H9 (cell line): ENCODE measurements around the gene LRRC14B. TPM values are rescaled to one million over a fixed set of nuclear protein-coding genes. Genes with fewer than 3 reads are reported as not detected.
A peak's percentile ranks its signal among the peaks of the same experiment; 100 is the strongest.

ENCODE experiments used
- DNase-seq: peaks from one replicate; pipeline ENCODE4 v3.0.0-alpha.2; 2017
- H2AFZ ChIP-seq: one replicate; pipeline ENCODE4 v1.6.1; 2013; ENCODE audit warnings: mild to moderate bottlenecking, low read length, control low read depth, moderate library complexity
- H2AK5ac ChIP-seq: 2 replicates; pipeline ENCODE4 v1.6.1; 2013; ENCODE audit warnings: low read length, control low read depth, mixed read lengths; ENCODE audit not compliant: insufficient read length
- H2BK120ac ChIP-seq: one replicate; pipeline ENCODE4 v1.6.1; 2013; ENCODE audit warnings: low read depth, mild to moderate bottlenecking, low read length, control low read depth, inconsistent platforms; ENCODE audit not compliant: poor library complexity, severe bottlenecking
- H2BK12ac ChIP-seq: 2 replicates; pipeline ENCODE4 v1.6.1; 2013; ENCODE audit warnings: low read length, control low read depth, mixed read lengths, low read depth; ENCODE audit not compliant: insufficient read length
- H2BK15ac ChIP-seq: 2 replicates; pipeline ENCODE4 v1.6.1; 2013; ENCODE audit warnings: low read depth, low read length, control low read depth
- H2BK20ac ChIP-seq: one replicate; pipeline ENCODE4 v1.6.1; 2013; ENCODE audit warnings: low read depth, mild to moderate bottlenecking, low read length, control low read depth, inconsistent platforms; ENCODE audit not compliant: poor library complexity, severe bottlenecking
- H2BK5ac ChIP-seq: 2 replicates; pipeline ENCODE4 v1.6.1; 2013; ENCODE audit warnings: low read length, control low read depth, mixed read lengths; ENCODE audit not compliant: insufficient read length
- H3K14ac ChIP-seq: 2 replicates; pipeline ENCODE4 v1.6.1; 2013; ENCODE audit warnings: low read length, control low read depth; ENCODE audit not compliant: insufficient read depth
- H3K18ac ChIP-seq: 2 replicates; pipeline ENCODE4 v1.6.1; 2013; ENCODE audit warnings: low read depth, mild to moderate bottlenecking, mixed read lengths, low read length, control low read depth; ENCODE audit not compliant: insufficient read length
- H3K23ac ChIP-seq: 2 replicates; pipeline ENCODE4 v1.6.1; 2013; ENCODE audit warnings: low read length, control low read depth, mixed read lengths, low read depth; ENCODE audit not compliant: insufficient read length
- H3K23me2 ChIP-seq: 2 replicates; pipeline ENCODE4 v1.6.1; 2013; ENCODE audit warnings: low read depth, mild to moderate bottlenecking, mixed read lengths, low read length, control low read depth; ENCODE audit not compliant: insufficient read length, poor library complexity, severe bottlenecking
- H3K27ac ChIP-seq: 2 replicates; pipeline ENCODE4 v1.5.1; 2013; ENCODE audit warnings: low read length, control low read depth, mixed read lengths, low read depth; ENCODE audit not compliant: insufficient read length
- H3K27me3 ChIP-seq: 2 replicates; pipeline ENCODE4 v1.6.1; 2013; ENCODE audit warnings: low read length, control low read depth, inconsistent platforms; ENCODE audit not compliant: insufficient read depth
- H3K4ac ChIP-seq: 2 replicates; pipeline ENCODE4 v1.6.1; 2013; ENCODE audit warnings: low read depth, mild to moderate bottlenecking, control low read depth, inconsistent platforms, low read length, moderate library complexity
- H3K4me1 ChIP-seq: 2 replicates; pipeline ENCODE4 v1.6.1; 2013; ENCODE audit warnings: low read length, control low read depth, inconsistent platforms; ENCODE audit not compliant: insufficient read depth
- H3K4me2 ChIP-seq: 2 replicates; pipeline ENCODE4 v1.6.1; 2013; ENCODE audit warnings: low read length, control low read depth, mixed read lengths; ENCODE audit not compliant: insufficient read length, insufficient read depth
- H3K56ac ChIP-seq: 2 replicates; pipeline ENCODE4 v1.6.1; 2013; ENCODE audit warnings: low read depth, mild to moderate bottlenecking, mixed read lengths, low read length, control low read depth; ENCODE audit not compliant: insufficient read length
- H3K79me1 ChIP-seq: 2 replicates; pipeline ENCODE4 v1.6.1; 2013; ENCODE audit warnings: low read depth, mild to moderate bottlenecking, moderate library complexity, low read length, control low read depth, inconsistent platforms; ENCODE audit not compliant: insufficient read depth, poor library complexity, severe bottlenecking
- H3K79me2 ChIP-seq: 2 replicates; pipeline ENCODE4 v1.6.1; 2013; ENCODE audit warnings: low read length, control low read depth, inconsistent platforms; ENCODE audit not compliant: insufficient read depth
- H3K9ac ChIP-seq: 2 replicates; pipeline ENCODE4 v1.6.1; 2013; ENCODE audit warnings: low read length, control low read depth, mixed read lengths; ENCODE audit not compliant: insufficient read length; ENCODE audit errors: extremely low read depth
- H3K9me3 ChIP-seq: one replicate; pipeline ENCODE4 v1.6.1; 2013; ENCODE audit warnings: low read depth, low read length, inconsistent platforms; ENCODE audit not compliant: control insufficient read depth
- H3T11ph ChIP-seq: one replicate; pipeline ENCODE4 v1.6.1; 2013; ENCODE audit warnings: mild to moderate bottlenecking, low read length, control low read depth, inconsistent platforms
- H4K20me1 ChIP-seq: one replicate; pipeline ENCODE4 v1.6.1; 2013; ENCODE audit not compliant: control insufficient read depth, insufficient read length, insufficient read depth
- H4K5ac ChIP-seq: 2 replicates; pipeline ENCODE4 v1.6.1; 2013; ENCODE audit warnings: low read depth, mild to moderate bottlenecking, mixed read lengths, low read length, control low read depth; ENCODE audit not compliant: insufficient read length
- H4K8ac ChIP-seq: replicated peaks from 2 replicates; pipeline ENCODE4 v1.6.1; 2013; ENCODE audit warnings: low read length, control low read depth, mixed read lengths, low read depth; ENCODE audit not compliant: insufficient read length
- H4K91ac ChIP-seq: 2 replicates; pipeline ENCODE4 v1.6.1; 2013; ENCODE audit warnings: low read depth, mild to moderate bottlenecking, moderate library complexity, mixed read lengths, low read length, control low read depth; ENCODE audit not compliant: insufficient read length
- H3K27ac Mint-ChIP-seq, 3 experiments: 2 replicates in 2 of 3; 3 replicates in 1 of 3; pipeline ENCODE4 v1.8.0; 2020 to 2021; ENCODE audit warnings: mixed read lengths in 3 of 3, mild to moderate bottlenecking in 1 of 3, moderate library complexity in 1 of 3
- H3K27me3 Mint-ChIP-seq: 2 replicates; pipeline ENCODE4 v1.8.0; 2021; ENCODE audit warnings: low read depth, mild to moderate bottlenecking, moderate library complexity, mixed read lengths
- H3K36me3 Mint-ChIP-seq, 3 experiments: 2 replicates in 2 of 3; 3 replicates in 1 of 3; pipeline ENCODE4 v1.8.0; 2020 to 2021; ENCODE audit warnings: low read depth in 3 of 3, mixed read lengths in 3 of 3; ENCODE audit not compliant: insufficient read depth in 1 of 3
- H3K4me1 Mint-ChIP-seq, 2 experiments: 2 replicates each; pipeline ENCODE4 v1.8.0; 2020; ENCODE audit warnings: mixed read lengths in 2 of 2
- H3K4me3 Mint-ChIP-seq, 2 experiments: 2 replicates in 1 of 2; 3 replicates in 1 of 2; pipeline ENCODE4 v1.8.0; 2020 to 2021; ENCODE audit warnings: mild to moderate bottlenecking in 2 of 2, mixed read lengths in 2 of 2, moderate library complexity in 1 of 2
- H3K9me3 Mint-ChIP-seq, 2 experiments: 2 replicates in 1 of 2; 3 replicates in 1 of 2; pipeline ENCODE4 v1.8.0; 2020; ENCODE audit warnings: mild to moderate bottlenecking in 2 of 2, mixed read lengths in 2 of 2, moderate library complexity in 1 of 2
- WGBS: extraction: QIAGEN DNeasy Blood & Tissue Kit; methylation state at CpG from one replicate; pipeline ENCODE4 v1.1.7; 2013; ENCODE audit warnings: missing lambda C conversion rate, low lambda C conversion rate, mixed read lengths; ENCODE audit not compliant: insufficient read length; ENCODE audit errors: extremely low coverage; 5-methylcytosine and 5-hydroxymethylcytosine counted together
- total RNA-seq: library from RNA; stranded (reverse); gene quantifications from 2 replicates; pipeline ENCODE4 v1.2.1, GENCODE V29; 2021
- TF ChIP-seq, protein P1 (sequence below): fragments of 200-600 bp; sonication (generic); conservative IDR thresholded peaks from 3 replicates; pipeline ENCODE4 v1.8.0; 2021; ENCODE audit warnings: antibody characterized with exemption, mild to moderate bottlenecking

The LRRC14B gene
- total RNA-seq, 1 experiment from 2014 or later, result not detected

DNA sequence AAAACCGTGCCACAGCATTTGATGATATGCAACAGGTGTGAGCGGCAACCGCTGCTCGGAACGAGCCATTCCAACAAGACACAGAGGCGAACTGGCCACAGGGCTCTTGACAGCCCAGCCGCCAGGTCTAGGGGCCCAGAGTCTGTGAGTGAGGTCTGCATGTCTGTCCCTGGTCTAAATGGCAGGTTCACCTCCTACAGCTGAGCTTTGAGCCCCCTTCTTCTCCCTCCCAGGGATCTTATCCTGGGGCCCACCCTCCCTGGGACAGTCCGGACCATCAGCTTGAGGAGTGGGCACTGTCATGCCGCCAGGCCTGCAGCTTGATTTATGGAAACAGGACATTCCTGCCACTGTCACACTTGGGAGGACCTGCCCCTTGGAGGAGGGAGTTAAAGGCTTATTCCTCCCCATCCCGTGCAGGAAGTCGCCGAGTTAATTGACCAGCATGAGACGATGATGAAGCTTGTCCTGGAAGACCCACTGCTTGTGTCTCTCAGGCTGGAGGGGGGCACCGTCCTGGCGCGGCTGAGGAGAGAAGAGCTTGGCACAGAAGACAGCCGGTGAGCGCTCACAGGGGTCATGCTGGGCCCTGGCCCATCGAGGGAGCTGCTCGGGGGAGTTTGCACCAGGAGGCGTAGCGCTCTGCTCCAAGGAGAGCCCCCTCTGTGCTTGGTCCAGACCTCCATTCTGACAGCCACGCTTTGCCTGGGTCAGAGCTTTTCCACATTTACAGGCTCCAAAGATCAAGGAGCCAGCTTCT, 35.5 kb upstream of the LRRC14B start:
- H3K4ac ChIP-seq, result no peak overlapping the region
- H3K18ac ChIP-seq, result no peak overlapping the region
- no peak for DNase-seq
- WGBS, result no CpG with 5 or more reads among the region's 23 CpGs
- no peak overlapping the region for H3T11ph ChIP-seq
- no peaks in the 10 kb centered on the region for H3K4me1 ChIP-seq
- no peak overlapping the region for H2BK20ac ChIP-seq
- no peak overlapping the region for H4K91ac ChIP-seq
- no peak overlapping the region for H3K27ac ChIP-seq
- no peaks in the 10 kb centered on the region for H3K9me3 Mint-ChIP-seq
- peaks cover 27 to 88% (median 83%) of the 10 kb centered on the region in 3 experiments; a peak in 6 of 7 replicates for H3K36me3 Mint-ChIP-seq
- H3K4me2 ChIP-seq, result no peak overlapping the region
- TF ChIP-seq, protein P1, sequence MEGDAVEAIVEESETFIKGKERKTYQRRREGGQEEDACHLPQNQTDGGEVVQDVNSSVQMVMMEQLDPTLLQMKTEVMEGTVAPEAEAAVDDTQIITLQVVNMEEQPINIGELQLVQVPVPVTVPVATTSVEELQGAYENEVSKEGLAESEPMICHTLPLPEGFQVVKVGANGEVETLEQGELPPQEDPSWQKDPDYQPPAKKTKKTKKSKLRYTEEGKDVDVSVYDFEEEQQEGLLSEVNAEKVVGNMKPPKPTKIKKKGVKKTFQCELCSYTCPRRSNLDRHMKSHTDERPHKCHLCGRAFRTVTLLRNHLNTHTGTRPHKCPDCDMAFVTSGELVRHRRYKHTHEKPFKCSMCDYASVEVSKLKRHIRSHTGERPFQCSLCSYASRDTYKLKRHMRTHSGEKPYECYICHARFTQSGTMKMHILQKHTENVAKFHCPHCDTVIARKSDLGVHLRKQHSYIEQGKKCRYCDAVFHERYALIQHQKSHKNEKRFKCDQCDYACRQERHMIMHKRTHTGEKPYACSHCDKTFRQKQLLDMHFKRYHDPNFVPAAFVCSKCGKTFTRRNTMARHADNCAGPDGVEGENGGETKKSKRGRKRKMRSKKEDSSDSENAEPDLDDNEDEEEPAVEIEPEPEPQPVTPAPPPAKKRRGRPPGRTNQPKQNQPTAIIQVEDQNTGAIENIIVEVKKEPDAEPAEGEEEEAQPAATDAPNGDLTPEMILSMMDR, result no peak
- no peak overlapping the region for H4K8ac ChIP-seq
- H2AFZ ChIP-seq, result no peak overlapping the region
- H3K56ac ChIP-seq, result no peak overlapping the region
- no peaks in the 10 kb centered on the region for H3K27me3 ChIP-seq
- H3K79me2 ChIP-seq, result no peaks in the 10 kb centered on the region
- H2BK5ac ChIP-seq, result no peak overlapping the region
- no peak overlapping the region for H2BK15ac ChIP-seq
- no peak overlapping the region for H3K9ac ChIP-seq
- H2BK120ac ChIP-seq, result no peak overlapping the region
- H3K14ac ChIP-seq, result no peak overlapping the region
- no peaks in the 10 kb centered on the region for H3K9me3 ChIP-seq
- H3K23ac ChIP-seq, result no peak overlapping the region
- peak overlapping the region in 2 of 3 experiments; percentile 42 to 79; a peak in 5 of 7 replicates for H3K27ac Mint-ChIP-seq
- no peaks in the 10 kb centered on the region for H4K20me1 ChIP-seq
- H3K4me3 Mint-ChIP-seq, result no peak overlapping the region; a peak in 1 of 5 replicates
- no peaks in the 10 kb centered on the region for H3K23me2 ChIP-seq
- no peak overlapping the region for H4K5ac ChIP-seq
- no peak overlapping the region for H2BK12ac ChIP-seq
- H3K27me3 Mint-ChIP-seq, result no peaks in the 10 kb centered on the region; the same call in 1 of the 2 replicates
- peaks cover 11 to 19% of the 10 kb centered on the region in 2 experiments for H3K4me1 Mint-ChIP-seq
- no peak overlapping the region for H2AK5ac ChIP-seq
- no peaks in the 10 kb centered on the region for H3K79me1 ChIP-seq
